Femur (tissue), 1 donor: ENCODE measurements around the gene TMEM121B.

Experiments used
- DNase-seq: peaks from one replicate; pipeline ENCODE4 v3.0.0-alpha.2; 2017

Gene TMEM121B

DNA sequence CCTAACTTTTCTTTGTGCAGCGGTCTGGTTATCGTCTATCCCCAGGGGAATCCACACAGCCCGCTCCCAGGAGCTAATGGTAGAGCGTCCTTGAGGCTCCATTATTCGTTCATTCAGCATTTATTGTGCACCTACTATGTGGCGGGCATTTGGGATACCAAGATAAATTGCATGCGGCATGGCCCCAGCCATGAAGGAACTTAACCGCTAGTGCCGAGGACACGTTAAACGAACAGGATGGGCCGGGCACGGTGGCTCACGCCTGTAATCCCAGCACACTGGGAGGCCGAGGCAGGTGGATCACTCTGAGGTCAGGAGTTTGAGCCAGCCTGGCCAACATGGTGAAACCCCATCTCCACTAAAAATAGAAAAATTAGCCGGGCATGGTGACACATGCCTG is 11.2 kb downstream of the TMEM121B start:
- DNase-seq, result no peak

GRCh38 chr22:17109113-17109865 is 11.9 kb downstream of the TMEM121B start:
- DNase-seq, result no peak

GRCh38 chr22:17108256-17109112 is 12.7 kb downstream of the TMEM121B start:
- DNase-seq, result no peak

- no peak for DNase-seq
Measured at GRCh38 chr22:17107547-17107810, 13.7 kb downstream of the TMEM121B start.

DNA sequence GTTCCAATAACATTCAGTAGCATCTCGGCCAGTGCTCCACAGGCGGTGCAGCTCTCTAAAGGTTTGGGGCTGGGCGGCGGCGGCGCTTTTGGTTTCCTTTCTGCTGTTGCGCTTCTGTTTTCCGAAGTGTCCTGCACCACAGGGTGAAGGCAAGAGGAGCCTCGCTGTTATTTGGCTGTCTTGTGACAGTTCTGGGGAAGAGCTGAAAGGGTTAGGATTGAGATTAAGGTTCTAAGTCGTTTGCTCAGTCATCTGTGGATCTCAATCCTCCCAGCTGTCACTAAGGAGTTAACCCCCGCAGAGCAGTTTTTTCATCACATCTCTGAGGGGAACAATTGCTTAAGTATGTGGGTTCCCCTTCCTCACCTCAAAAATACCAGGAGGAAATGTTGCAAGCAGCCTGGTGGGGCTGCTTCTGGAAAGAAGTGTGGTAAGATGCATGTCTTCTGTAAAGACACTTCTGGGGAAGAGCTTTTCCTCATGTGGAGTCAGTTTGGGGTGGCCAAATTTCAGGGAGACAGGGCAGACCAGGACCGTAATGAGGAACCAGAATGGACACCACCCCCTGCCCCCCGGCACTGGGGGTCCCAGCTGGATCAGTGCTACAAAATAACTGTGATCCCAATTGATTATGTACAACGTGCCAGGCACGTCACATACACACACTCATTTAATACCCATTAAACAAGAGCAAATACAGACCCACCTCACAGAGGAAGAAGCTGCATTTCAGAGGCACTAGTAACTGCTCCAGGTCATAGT is 14.2 kb downstream of the TMEM121B start:
- no peak for DNase-seq

DNA sequence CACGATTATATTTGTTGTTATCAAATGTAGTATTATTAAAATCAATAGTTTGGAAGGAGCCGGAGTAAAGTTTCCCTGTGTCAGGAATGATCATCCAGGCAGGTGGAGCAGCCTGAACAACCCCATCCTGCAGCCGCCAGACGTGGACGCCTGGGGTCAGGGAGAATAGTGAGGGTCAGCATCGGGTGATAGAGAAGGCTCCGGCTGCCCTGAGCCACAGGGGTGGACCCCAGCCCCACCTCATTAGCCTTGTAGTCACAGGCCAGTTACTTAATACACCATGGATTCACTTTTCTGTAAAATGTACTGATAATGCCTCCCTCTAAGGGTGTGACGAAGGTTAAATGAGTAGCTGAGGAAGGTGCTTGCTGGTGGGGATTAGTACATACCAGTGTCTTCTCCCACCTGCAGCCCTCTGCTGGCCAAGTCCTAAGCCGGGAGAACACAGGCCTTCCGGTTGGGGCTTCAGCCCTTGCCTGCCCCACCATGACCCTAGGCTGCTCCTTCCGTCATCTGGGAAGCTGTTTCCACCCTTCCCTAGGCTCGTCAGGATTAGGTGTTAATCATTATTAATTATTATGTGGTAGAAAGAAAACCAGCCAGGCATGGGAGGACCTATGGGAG is 14.9 kb downstream of the TMEM121B start:
- no peak for DNase-seq

GRCh38 chr22:17105143-17106129 is 15.7 kb downstream of the TMEM121B start:
- no peak for DNase-seq

DNA sequence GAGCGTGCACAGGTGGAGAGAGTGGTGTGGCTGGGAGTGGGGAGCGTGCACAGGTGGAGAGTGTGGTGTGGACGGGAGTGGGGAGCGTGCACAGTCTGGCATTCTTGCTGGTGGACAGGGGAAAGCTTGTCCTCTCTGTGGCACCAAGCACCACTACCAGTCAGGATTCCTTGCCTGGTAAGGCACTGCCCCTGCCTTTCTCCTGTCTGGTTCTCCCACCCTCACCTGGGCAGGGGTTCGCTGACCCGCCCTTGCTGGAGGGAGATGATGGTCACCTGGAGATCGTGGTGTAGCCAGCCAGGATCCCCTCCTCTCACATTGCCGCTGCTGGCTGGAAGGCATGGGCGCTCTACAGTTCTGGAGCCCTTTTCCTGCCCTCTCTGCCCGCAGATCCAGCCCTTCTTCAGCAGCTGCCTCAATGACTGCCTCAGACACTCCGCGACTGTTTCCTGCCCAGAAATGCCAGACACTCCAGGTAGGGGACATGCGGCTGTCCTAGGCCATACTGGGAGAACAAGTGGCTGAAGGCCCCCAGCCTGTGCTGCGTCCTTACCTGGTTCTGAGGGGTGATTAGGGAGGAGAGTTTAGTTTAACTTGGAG is 16.7 kb downstream of the TMEM121B start:
- DNase-seq, result no peak

GRCh38 chr22:17103351-17103750 is 17.8 kb downstream of the TMEM121B start:
- DNase-seq, result no peak

DNA sequence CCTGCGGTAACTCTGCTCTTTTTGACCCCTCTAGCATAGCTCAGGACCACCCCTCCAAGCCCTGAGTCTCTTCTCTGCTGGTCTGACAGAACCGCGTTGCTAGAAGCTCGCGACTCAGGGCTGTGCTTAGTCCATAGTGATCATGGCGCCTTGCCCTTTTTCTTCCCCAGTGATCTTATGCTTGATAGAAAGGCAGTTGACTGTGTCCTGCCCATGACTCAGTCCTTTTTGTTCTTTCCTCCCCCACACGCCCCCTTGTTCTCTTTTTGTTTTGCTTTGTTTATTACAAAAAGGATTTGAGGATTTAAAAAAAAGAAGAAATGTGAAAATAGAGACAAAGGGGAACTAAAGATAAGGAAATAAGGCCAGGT is 18.9 kb downstream of the TMEM121B start:
- DNase-seq, result no peak

GRCh38 chr22:17101475-17102296 is 19.5 kb downstream of the TMEM121B start:
- no peak for DNase-seq

GRCh38 chr22:17100621-17101020 is 20.5 kb downstream of the TMEM121B start:
- DNase-seq, result no peak

DNA sequence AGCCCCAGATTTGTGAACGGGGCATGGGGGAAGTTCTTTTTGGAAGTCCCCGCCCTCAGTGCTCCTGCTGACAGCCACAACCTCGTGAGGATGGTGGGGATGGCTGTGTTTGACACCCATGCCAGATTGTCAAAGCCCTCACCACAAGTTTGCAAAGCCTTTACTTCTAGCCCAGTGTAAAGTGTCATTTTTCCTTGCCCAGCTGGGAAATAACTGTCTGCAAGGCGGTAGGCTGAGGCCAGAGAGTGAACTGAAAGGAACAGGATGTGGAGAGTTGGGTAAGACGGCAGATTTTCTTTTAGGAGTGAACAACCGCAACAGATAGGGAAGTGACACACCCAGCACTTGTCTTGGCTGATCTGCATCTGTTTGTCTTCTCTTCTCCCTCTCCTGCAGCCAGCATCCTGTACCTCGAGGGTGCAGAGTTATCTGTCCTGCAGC is 22.8 kb downstream of the TMEM121B start:
- DNase-seq, result no peak

DNA sequence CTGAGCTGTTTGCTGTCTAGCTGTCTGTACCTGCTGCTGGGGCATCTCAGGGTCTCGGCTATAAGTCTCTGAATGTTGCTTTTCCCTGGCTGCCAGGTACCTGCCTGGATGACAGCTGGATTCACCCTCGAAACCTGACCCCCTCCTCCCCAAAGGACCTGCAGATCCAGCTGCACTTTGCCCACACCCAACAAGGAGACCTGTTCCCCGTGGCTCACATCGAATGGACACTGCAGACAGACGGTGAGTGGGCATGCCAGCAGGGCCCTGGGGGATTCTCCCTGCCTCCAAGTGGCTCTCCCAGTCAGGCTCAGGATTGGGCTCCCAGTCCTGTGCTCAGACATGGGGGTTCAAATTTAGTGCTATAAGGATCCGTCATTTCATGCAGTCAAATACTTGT is 23.5 kb downstream of the TMEM121B start:
- DNase-seq, result no peak

DNA sequence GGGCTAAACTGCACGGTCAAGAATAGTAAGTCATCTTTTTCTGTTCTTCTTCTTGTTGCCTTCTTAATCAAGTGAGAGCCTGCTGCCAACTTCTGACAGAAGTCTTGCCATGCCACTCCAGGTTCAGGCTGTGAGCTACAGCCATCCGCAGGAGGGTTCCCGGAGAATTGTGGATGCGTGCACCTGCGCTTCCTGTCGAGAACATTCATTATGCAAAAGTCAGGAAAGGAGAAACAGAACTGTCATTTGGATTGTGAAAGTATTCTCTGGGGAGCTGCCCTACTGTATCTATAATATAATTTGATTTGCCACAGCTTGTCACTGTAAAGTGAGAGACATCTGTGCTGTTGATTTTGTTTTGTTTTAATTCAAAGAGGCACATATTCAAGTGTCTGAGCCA is 24.1 kb downstream of the TMEM121B start:
- no peak for DNase-seq

GRCh38 chr22:17096071-17096470 is 25.1 kb downstream of the TMEM121B start:
- no peak for DNase-seq

- DNase-seq, result no peak
Measured at GRCh38 chr22:17095538-17095937, 25.6 kb downstream of the TMEM121B start.

- DNase-seq, result no peak
Measured at GRCh38 chr22:17093081-17093480, 28.1 kb downstream of the TMEM121B start.

DNA sequence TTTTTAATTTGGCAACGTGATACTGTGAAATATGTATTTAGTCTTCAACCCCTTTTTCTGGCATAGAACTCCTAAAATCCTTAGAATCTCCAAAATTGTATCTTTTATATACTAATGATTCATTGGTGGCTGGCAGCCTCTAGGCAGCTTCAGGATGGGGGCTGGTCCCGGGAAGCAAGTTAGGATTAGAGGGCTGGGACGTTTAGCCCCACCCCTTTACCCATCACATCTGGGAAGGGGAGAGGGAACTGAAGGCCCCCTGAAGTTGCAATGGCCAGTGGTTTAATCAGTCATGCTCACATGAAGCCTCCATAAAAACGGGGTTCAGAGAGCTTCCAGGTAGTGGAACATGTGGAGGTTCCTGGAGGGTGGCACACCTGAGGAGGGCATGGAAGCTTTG is 29.3 kb downstream of the TMEM121B start:
- no peak for DNase-seq

- DNase-seq, result no peak
Measured at GRCh38 chr22:17090550-17090949, 30.6 kb downstream of the TMEM121B start.
